ENCODE measurements around the gene TYMP.

DNA sequence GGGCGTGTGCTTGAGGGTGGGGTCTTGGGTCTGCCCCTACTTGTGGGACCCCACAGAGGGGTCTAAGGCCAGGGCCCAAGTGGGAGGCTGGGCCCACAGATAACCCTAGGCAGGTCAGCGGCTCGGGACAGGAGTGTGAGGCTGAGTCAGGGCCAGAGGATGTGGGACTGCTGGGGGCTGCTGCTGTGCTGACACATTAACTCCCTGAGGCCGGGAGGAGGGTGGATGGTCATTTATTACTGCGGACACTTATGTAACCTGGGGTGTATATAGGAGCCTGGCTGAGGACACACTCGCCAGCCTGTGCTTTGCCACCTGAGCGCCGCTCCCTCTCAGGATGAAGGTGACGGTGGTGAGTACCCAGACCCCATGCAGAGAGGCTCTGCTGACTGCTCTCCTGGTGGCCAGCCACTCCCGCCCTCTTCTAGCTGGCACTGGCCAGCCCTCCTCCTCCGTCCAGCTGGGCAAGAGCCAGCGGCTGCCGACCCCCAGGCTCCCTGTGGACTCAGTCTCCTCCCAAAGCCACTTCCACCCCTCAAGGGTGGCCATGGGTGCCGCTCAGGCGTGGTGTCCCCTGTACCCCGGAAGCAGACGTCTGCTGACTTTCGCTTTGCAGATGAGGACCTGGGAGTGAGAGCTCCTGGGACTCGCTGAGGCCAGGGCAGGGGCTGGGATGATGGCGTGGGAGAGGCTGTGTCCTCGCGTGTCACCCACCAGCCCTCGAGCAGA is 43.1 kb downstream of the TYMP start, which contains the start of gene MIOX:
- TF ChIP-seq ESRRG (CRISPR knock-in tag; IDR thresholded peaks at IDR 0.05) (no peak), ZFP3 (CRISPR knock-in tag; IDR thresholded peaks at IDR 0.05) (no peak), BACH2 (CRISPR knock-in tag; IDR thresholded peaks at IDR 0.05; ENCODE audit: borderline replicate concordance) (no peak), ISL1 (CRISPR knock-in tag; IDR thresholded peaks at IDR 0.05) (no peak)
